ENCODE results near the gene VPS13A. TPM values are rescaled to one million over a fixed set of nuclear protein-coding genes. Genes with fewer than 3 reads are reported as not detected.

VPS13A gene
- total and polyA plus RNA-seq, 10 of the 15 experiments (the other 5 are each of a cell fraction or from before 2014, with no cell fraction given), result 10.0 to 35.2 (median 21.1) TPM

- RAD21 ChIA-PET (ENCODE audit: unreplicated experiment), result no interaction called here
- POLR2A ChIA-PET, result no interaction called here
- Histone ChIP-seq H3K79me2 (ENCODE audit: control insufficient read depth, insufficient read depth, low read length) (no peaks in the 10 kb centered on the region), H3K4me1 (ENCODE audit: control insufficient read depth, insufficient read depth, low read length) (no peaks in the 10 kb centered on the region), H3K4me2 (ENCODE audit: control insufficient read depth, insufficient read depth) (no peak overlapping the region), H3K27ac (ENCODE audit: control insufficient read depth, insufficient read depth) (no peak overlapping the region), H3K36me3 (ENCODE audit: control insufficient read depth in 2 of 2, insufficient read depth in 2 of 2, low read length in 1 of 2) (no peaks in the 10 kb centered on the region), H3K9ac (ENCODE audit: control insufficient read depth, insufficient read depth, low read length) (no peak overlapping the region), H3K4me3 (no peak overlapping the region), H2AFZ (ENCODE audit: control insufficient read depth, low read depth, low read length) (no peak overlapping the region), H3K27me3 (replicated peaks in 1 of 2; ENCODE audit: control insufficient read depth in 2 of 2, insufficient read depth in 2 of 2, low read length in 1 of 2) (no peaks in the 10 kb centered on the region; a peak in 1 of 4 replicates), H4K20me1 (ENCODE audit: control insufficient read depth, insufficient read depth) (no peaks in the 10 kb centered on the region), H3K9me3 (replicated peaks; ENCODE audit: control insufficient read depth, insufficient read depth, low read length) (no peaks in the 10 kb centered on the region)
- CTCF ChIA-PET, result interaction anchor here (1.2 kb wide), 1 partner anchor 290 kb away, joined by 3 read pairs; no protein-coding TSS in a partner anchor
- in situ Hi-C loops (cut with MboI) (no loop called here), intact Hi-C loops (cut with micrococcal nuclease; ENCODE audit: unreplicated experiment) (no loop called here)
- ATAC-seq (no peak), FAIRE-seq (no peak), DNase-seq (ENCODE audit: low read depth, low spot score) (no peak)
- BruUV-seq (replicated peaks), result no TSS peak
- 23% methylated on average over 10 of the region's 10 CpGs for WGBS (ENCODE audit: insufficient coverage, insufficient replicate concordance, low lambda C conversion rate, missing lambda C conversion rate)
- TF ChIP-seq KLF5 (IDR thresholded peaks at IDR 0.05; ENCODE audit: partially characterized antibody) (no peak), CHD4 (IDR thresholded peaks at IDR 0.05) (no peak), STAT3 (IDR thresholded peaks at IDR 0.05; ENCODE audit: low read depth, low read length) (no peak), SUPT20H (IDR thresholded peaks at IDR 0.05; ENCODE audit: borderline replicate concordance, control insufficient read depth, low read depth, low read length) (no peak), JUNB (IDR thresholded peaks at IDR 0.05) (no peak), SP1 (IDR thresholded peaks at IDR 0.05; ENCODE audit: low read depth, low read length) (no peak), SIX5 (IDR thresholded peaks at IDR 0.05; ENCODE audit: low read depth, low read length, severe bottlenecking) (no peak), IRF3 (IDR thresholded peaks at IDR 0.05) (no peak), ZNF274 (IDR thresholded peaks at IDR 0.05; ENCODE audit: insufficient read depth, insufficient read length) (no peak), JUND (IDR thresholded peaks at IDR 0.05; ENCODE audit: low read depth, low read length) (no peak), LARP7 (IDR thresholded peaks at IDR 0.05) (no peak), PKNOX1 (IDR thresholded peaks at IDR 0.05) (no peak), GATAD2B (conservative IDR thresholded peaks at IDR 0.05; ENCODE audit: low read depth) (no peak), RELA (IDR thresholded peaks at IDR 0.05; ENCODE audit: borderline replicate concordance, partially characterized antibody) (no peak), ZBTB40 (IDR thresholded peaks at IDR 0.05; ENCODE audit: borderline replicate concordance) (no peak), HCFC1 (IDR thresholded peaks at IDR 0.05; ENCODE audit: low read length) (no peak)
- SMC1A ChIA-PET (ENCODE audit: uncharacterized antibody, unreplicated experiment), result interaction anchor here (1.1 kb wide), 1 partner anchor 14 kb away, joined by 3 read pairs; no protein-coding TSS in a partner anchor
These were observed 284.7 kb downstream of the VPS13A start for GRCh38 chr9:77462066-77462465.
